Astrocyte (in vitro differentiated cells and primary cell): ENCODE measurements around the gene ESYT3. TPM values are rescaled to one million over a fixed set of nuclear protein-coding genes. Genes with fewer than 3 reads are reported as not detected.

ENCODE experiments used
- DNase-seq: peaks from one replicate; pipeline ENCODE4 v3.0.0-alpha.2; 2010; ENCODE audit warnings: low read depth
- FAIRE-seq: peaks from 2 replicates; lab custom pipeline; 2011; peaks lifted over from hg19 to GRCh38; lab: Jason Lieb, UNC
- H2AFZ ChIP-seq: 2 replicates; pipeline ENCODE4 v1.6.0; 2012; ENCODE audit warnings: low read depth, low read length, inconsistent platforms
- H3K27ac ChIP-seq: 2 replicates; pipeline ENCODE4 v1.5.1; 2011; ENCODE audit warnings: low read depth, low read length, inconsistent platforms
- H3K27me3 ChIP-seq: 2 replicates; pipeline ENCODE4 v1.6.0; 2011; ENCODE audit warnings: low read length, inconsistent platforms; ENCODE audit not compliant: insufficient read depth
- H3K36me3 ChIP-seq: 2 replicates; pipeline ENCODE4 v1.5.1; 2011; ENCODE audit warnings: low read length, inconsistent platforms; ENCODE audit not compliant: insufficient read depth
- H3K4me1 ChIP-seq: 2 replicates; pipeline ENCODE4 v1.5.1; 2011; ENCODE audit warnings: low read length, inconsistent platforms; ENCODE audit not compliant: insufficient read depth
- H3K4me2 ChIP-seq: 2 replicates; pipeline ENCODE4 v1.6.0; 2012; ENCODE audit warnings: low read length, inconsistent platforms
- H3K4me3 ChIP-seq: 2 replicates; pipeline ENCODE4 v1.5.1; 2011; ENCODE audit warnings: low read depth, mild to moderate bottlenecking, low read length, inconsistent platforms; ENCODE audit not compliant: insufficient read depth
- H3K79me2 ChIP-seq: 2 replicates; pipeline ENCODE4 v1.6.0; 2012; ENCODE audit warnings: mild to moderate bottlenecking, low read length, inconsistent platforms; ENCODE audit not compliant: insufficient read depth
- H3K9ac ChIP-seq: 2 replicates; pipeline ENCODE4 v1.6.0; 2012; ENCODE audit warnings: mild to moderate bottlenecking, low read length, inconsistent platforms
- H3K9me3 ChIP-seq: 2 replicates; pipeline ENCODE4 v1.5.1; 2012; ENCODE audit warnings: low read depth, mild to moderate bottlenecking, low read length, inconsistent platforms; ENCODE audit not compliant: insufficient read depth
- H4K20me1 ChIP-seq: 2 replicates; pipeline ENCODE4 v1.6.0; 2012; ENCODE audit warnings: low read length, inconsistent platforms; ENCODE audit not compliant: insufficient read depth
- H3K27ac Mint-ChIP-seq: one replicate; pipeline ENCODE4 v1.8.0; 2021; ENCODE audit warnings: mild to moderate bottlenecking, mixed read lengths; ENCODE audit not compliant: unreplicated experiment
- H3K27me3 Mint-ChIP-seq: one replicate; pipeline ENCODE4 v1.8.0; 2021; ENCODE audit warnings: low read depth, mixed read lengths; ENCODE audit not compliant: unreplicated experiment
- H3K36me3 Mint-ChIP-seq: one replicate; pipeline ENCODE4 v1.8.0; 2021; ENCODE audit warnings: low read depth, mixed read lengths; ENCODE audit not compliant: unreplicated experiment
- H3K4me1 Mint-ChIP-seq: one replicate; pipeline ENCODE4 v1.8.0; 2021; ENCODE audit warnings: low read depth, mixed read lengths; ENCODE audit not compliant: unreplicated experiment
- H3K4me3 Mint-ChIP-seq: one replicate; pipeline ENCODE4 v1.8.0; 2021; ENCODE audit warnings: mild to moderate bottlenecking, moderate library complexity, mixed read lengths; ENCODE audit not compliant: unreplicated experiment
- H3K9me3 Mint-ChIP-seq: one replicate; pipeline ENCODE4 v1.8.0; 2021; ENCODE audit warnings: mild to moderate bottlenecking, mixed read lengths; ENCODE audit not compliant: unreplicated experiment
- CTCF ChIP-seq: IDR thresholded peaks from 2 replicates; pipeline ENCODE4 v1.5.1; 2011; ENCODE audit warnings: low read depth, mild to moderate bottlenecking, inconsistent platforms, low read length, moderate library complexity; ENCODE audit not compliant: insufficient read depth
- EZH2 ChIP-seq: IDR thresholded peaks from 2 replicates; pipeline ENCODE4 v1.6.1; 2012; ENCODE audit warnings: mild to moderate bottlenecking, low read length, inconsistent platforms; ENCODE audit not compliant: insufficient read depth
- total RNA-seq: library from RNA; stranded (reverse); gene quantifications from 2 replicates; pipeline ENCODE4 v1.2.1, GENCODE V29; 2021

The ESYT3 gene
- total RNA-seq, 1 donor from 2014 or later: 2.0 TPM

GRCh38 chr3:138389841-138390581 is 44.4 kb upstream of the ESYT3 start:
- TF ChIP-seq CTCF: no peak
- no peak for TF ChIP-seq EZH2
- Histone ChIP-seq H3K9me3 (no peaks in the 10 kb centered on the region), H3K27me3 (no peaks in the 10 kb centered on the region), H3K4me1 (peaks cover 22% of the 10 kb centered on the region), H3K4me3 (peak overlapping the region; percentile 12), H3K36me3 (no peaks in the 10 kb centered on the region), H3K4me2 (peak overlapping the region; percentile 77), H2AFZ (peak overlapping the region; percentile 12), H3K9ac (peak overlapping the region; percentile 74), H4K20me1 (no peaks in the 10 kb centered on the region), H3K79me2 (no peaks in the 10 kb centered on the region), H3K27ac (peak overlapping the region; percentile 89)
- Mint-ChIP-seq H3K36me3 (peaks cover 11% of the 10 kb centered on the region), H3K4me3 (peak overlapping the region; percentile 4), H3K9me3 (no peaks in the 10 kb centered on the region), H3K4me1 (peaks cover 31% of the 10 kb centered on the region), H3K27ac (peak overlapping the region; percentile 100), H3K27me3 (no peaks in the 10 kb centered on the region)
- peak; percentile 91 for FAIRE-seq
- DNase-seq: peak; percentile 98

- Histone ChIP-seq H2AFZ (no peak overlapping the region), H4K20me1 (no peaks in the 10 kb centered on the region), H3K4me3 (peak overlapping the region; percentile 12), H3K36me3 (no peaks in the 10 kb centered on the region), H3K4me1 (peaks cover 22% of the 10 kb centered on the region), H3K9me3 (no peaks in the 10 kb centered on the region), H3K9ac (peak overlapping the region; percentile 74), H3K27ac (peak overlapping the region; percentile 89), H3K4me2 (peak overlapping the region; percentile 77), H3K27me3 (no peaks in the 10 kb centered on the region), H3K79me2 (peaks cover 4% of the 10 kb centered on the region)
- H3K27ac Mint-ChIP-seq: peak overlapping the region; percentile 100
- H3K27me3 Mint-ChIP-seq: no peaks in the 10 kb centered on the region
- H3K4me3 Mint-ChIP-seq: peak overlapping the region; percentile 69
- no peak for TF ChIP-seq EZH2
- TF ChIP-seq CTCF: no peak
- H3K9me3 Mint-ChIP-seq: peaks cover 2% of the 10 kb centered on the region
- DNase-seq (no peak), FAIRE-seq (peak; percentile 13)
- H3K36me3 Mint-ChIP-seq: peaks cover 13% of the 10 kb centered on the region
- H3K4me1 Mint-ChIP-seq: peaks cover 31% of the 10 kb centered on the region
These were observed 43.9 kb upstream of the ESYT3 start for GRCh38 chr3:138390582-138390932.

GRCh38 chr3:138394156-138394555 is 40.3 kb upstream of the ESYT3 start:
- peaks cover 3% of the 10 kb centered on the region for H4K20me1 ChIP-seq
- Mint-ChIP-seq H3K4me1 (peaks cover 26% of the 10 kb centered on the region), H3K9me3 (peaks cover 2% of the 10 kb centered on the region), H3K4me3 (no peak overlapping the region), H3K36me3 (peaks cover 11% of the 10 kb centered on the region), H3K27ac (no peak overlapping the region), H3K27me3 (no peaks in the 10 kb centered on the region)
- no peaks in the 10 kb centered on the region for H3K36me3 ChIP-seq
- no peak overlapping the region for H3K4me2 ChIP-seq
- no peak overlapping the region for H2AFZ ChIP-seq
- peaks cover 19% of the 10 kb centered on the region for H3K4me1 ChIP-seq
- TF ChIP-seq CTCF: no peak
- TF ChIP-seq EZH2: no peak
- H3K4me3 ChIP-seq: no peak overlapping the region
- FAIRE-seq: no peak
- H3K27me3 ChIP-seq: no peaks in the 10 kb centered on the region
- no peak overlapping the region for H3K27ac ChIP-seq
- peaks cover 5% of the 10 kb centered on the region for H3K79me2 ChIP-seq
- no peaks in the 10 kb centered on the region for H3K9me3 ChIP-seq
- no peak overlapping the region for H3K9ac ChIP-seq
- DNase-seq: no peak
